ENCODE results near the gene PCOLCE2. TPM values are rescaled to one million over a fixed set of nuclear protein-coding genes. Genes with fewer than 3 reads are reported as not detected.

PCOLCE2 gene
- total and polyA plus RNA-seq, 10 of the 15 experiments (the other 5 are each of a cell fraction or from before 2014, with no cell fraction given) = 0.11 to 7.6 (median 0.40) TPM

- in situ Hi-C loops (cut with MboI) (no loop called here), intact Hi-C loops (cut with micrococcal nuclease; ENCODE audit: unreplicated experiment) (no loop called here)
- H3K27me3 ChIP-seq (replicated peaks in 1 of 2; ENCODE audit: control insufficient read depth in 2 of 2, insufficient read depth in 2 of 2, low read length in 1 of 2) = no peaks in the 10 kb centered on the region; a peak in 1 of 4 replicates
- no peak overlapping the region for H3K9ac ChIP-seq (ENCODE audit: control insufficient read depth, insufficient read depth, low read length)
- no peak overlapping the region for H3K27ac ChIP-seq (ENCODE audit: control insufficient read depth, insufficient read depth)
- no peak overlapping the region for H3K4me2 ChIP-seq (ENCODE audit: control insufficient read depth, insufficient read depth)
- H2AFZ ChIP-seq (ENCODE audit: control insufficient read depth, low read depth, low read length) = no peak overlapping the region
- no peak overlapping the region for H3K4me3 ChIP-seq
- no peak for DNase-seq (ENCODE audit: low read depth, low spot score)
- H3K79me2 ChIP-seq (ENCODE audit: control insufficient read depth, insufficient read depth, low read length) = no peaks in the 10 kb centered on the region
- no peaks in the 10 kb centered on the region for H3K36me3 ChIP-seq (ENCODE audit: control insufficient read depth in 2 of 2, insufficient read depth in 2 of 2, low read length in 1 of 2)
- BruUV-seq (replicated peaks) = no TSS peak
- FAIRE-seq = no peak
- ChIA-PET POLR2A (no interaction called here), RAD21 (ENCODE audit: unreplicated experiment) (no interaction called here), SMC1A (ENCODE audit: uncharacterized antibody, unreplicated experiment) (no interaction called here), CTCF (no interaction called here)
- no peak for ATAC-seq
- no peak for TF ChIP-seq PAX8 (IDR thresholded peaks at IDR 0.05)
- TF ChIP-seq GATAD2B (conservative IDR thresholded peaks at IDR 0.05; ENCODE audit: low read depth) = no peak
- no peak for TF ChIP-seq JUND (IDR thresholded peaks at IDR 0.05; ENCODE audit: low read depth, low read length)
- no peak for TF ChIP-seq IRF3 (IDR thresholded peaks at IDR 0.05)
- TF ChIP-seq RB1 (IDR thresholded peaks at IDR 0.05; ENCODE audit: borderline replicate concordance) = no peak
- TF ChIP-seq LARP7 (IDR thresholded peaks at IDR 0.05) = no peak
- TF ChIP-seq FOS (IDR thresholded peaks at IDR 0.05; ENCODE audit: borderline replicate concordance, extremely low read depth, insufficient read length) = no peak
- TF ChIP-seq ZNF622 (IDR thresholded peaks at IDR 0.05) = no peak
- TF ChIP-seq POLR2AphosphoS5 (IDR thresholded peaks at IDR 0.05; ENCODE audit: low read length) = no peak
- no peak for TF ChIP-seq NR2C1 (IDR thresholded peaks at IDR 0.05)
- no peak for TF ChIP-seq NFYB (IDR thresholded peaks at IDR 0.05; ENCODE audit: insufficient read depth, low read depth, low read length)
- TF ChIP-seq MYC (IDR thresholded peaks at IDR 0.05; ENCODE audit: insufficient read depth, insufficient read length, insufficient replicate concordance, low read length, severe bottlenecking) = no peak
- no peak for TF ChIP-seq TAF1 (IDR thresholded peaks at IDR 0.05; ENCODE audit: borderline replicate concordance, low read depth, low read length)
- no peak for TF ChIP-seq CHD2 (IDR thresholded peaks at IDR 0.05; ENCODE audit: borderline replicate concordance, low read depth, low read length)
- TF ChIP-seq E2F8 (IDR thresholded peaks at IDR 0.05; ENCODE audit: low read depth, partially characterized antibody) = no peak
- TF ChIP-seq E2F4 (IDR thresholded peaks at IDR 0.05; ENCODE audit: low read depth, low read length) = no peak
- no peaks in the 10 kb centered on the region for H4K20me1 ChIP-seq (ENCODE audit: control insufficient read depth, insufficient read depth)
- H3K9me3 ChIP-seq (replicated peaks; ENCODE audit: control insufficient read depth, insufficient read depth, low read length) = no peaks in the 10 kb centered on the region
- WGBS (ENCODE audit: insufficient coverage, insufficient replicate concordance, low lambda C conversion rate, missing lambda C conversion rate) = 30% methylated on average over 2 of the region's 2 CpGs
- no peaks in the 10 kb centered on the region for H3K4me1 ChIP-seq (ENCODE audit: control insufficient read depth, insufficient read depth, low read length)
Measured at GRCh38 chr3:142801746-142802145, 87.1 kb downstream of the PCOLCE2 start.

Data from GM12878 (cell line).